ENCODE data around the gene S100Z.
"Not testable (repeated sequence)": the region's sequence is repeated elsewhere in the genome, so short reads cannot be mapped to it uniquely, and the experiment has no call there.

The S100Z gene

DNA sequence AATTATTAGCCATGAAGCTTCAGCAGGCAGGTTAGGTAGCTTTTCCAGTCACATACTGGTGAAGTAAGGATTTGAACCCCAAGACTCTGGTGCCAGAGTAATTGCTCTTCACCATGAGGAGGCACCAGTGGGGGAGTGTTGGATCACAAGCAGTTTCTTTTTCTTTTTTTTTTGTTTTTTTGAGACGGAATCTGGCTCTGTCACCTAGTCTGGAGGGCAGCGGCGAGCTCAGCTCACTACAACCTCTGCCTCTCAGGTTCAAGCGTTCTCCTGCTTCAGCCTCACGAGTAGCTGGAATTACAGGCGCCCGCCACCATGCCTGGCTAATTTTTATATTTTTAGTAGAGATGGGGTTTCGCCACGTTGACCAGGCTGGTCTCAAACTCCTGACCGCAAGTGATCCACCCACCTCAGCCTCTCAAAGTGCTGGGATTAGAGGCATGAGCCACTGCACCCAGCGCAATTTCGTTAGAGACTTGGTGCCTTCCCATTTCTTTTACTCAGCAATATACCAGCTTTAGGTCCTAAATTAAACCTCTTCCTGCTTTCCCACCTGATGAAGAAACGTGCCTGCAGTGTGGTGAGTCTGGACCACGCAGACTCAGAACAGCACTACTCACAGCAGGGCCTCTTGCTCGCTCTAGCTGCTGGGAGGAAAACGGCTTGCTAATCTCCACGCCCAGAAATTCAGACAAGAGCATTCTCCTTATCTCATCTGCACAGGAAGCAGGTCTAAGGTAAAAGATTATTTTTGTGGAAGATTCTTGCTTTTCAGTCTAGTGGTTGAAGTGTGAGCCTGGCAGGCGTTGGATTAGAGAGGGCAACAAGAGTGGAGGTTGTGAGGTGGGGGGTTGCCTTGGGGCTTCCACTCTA lies at the start of gene S100Z:
S100Z (plus strand) TSS at position 596 of the 873 bp plus-strand sequence. CDS start 25,346 bp downstream, outside the sequence.
- no peak for DNase-seq

DNA sequence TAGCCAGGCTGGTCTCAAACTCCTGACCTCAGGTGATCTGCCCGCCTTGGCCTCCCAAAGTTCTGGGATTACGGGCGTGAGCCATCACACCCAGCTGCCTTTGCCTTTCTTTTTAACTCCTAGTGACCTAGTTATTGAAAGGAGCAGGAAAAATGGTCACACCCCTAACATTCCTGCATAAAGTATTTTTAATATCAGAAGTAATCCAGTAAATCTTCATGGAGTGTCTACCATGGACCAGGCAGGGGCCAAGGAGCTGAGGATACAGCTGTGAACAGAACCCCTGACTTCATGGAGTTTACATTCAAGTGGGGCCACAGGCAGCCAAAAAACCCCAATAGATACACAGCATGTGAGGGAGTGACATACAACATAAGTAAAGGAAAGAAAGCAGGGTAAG lies 49.2 kb upstream of the S100Z start:
- no peak for DNase-seq

DNA sequence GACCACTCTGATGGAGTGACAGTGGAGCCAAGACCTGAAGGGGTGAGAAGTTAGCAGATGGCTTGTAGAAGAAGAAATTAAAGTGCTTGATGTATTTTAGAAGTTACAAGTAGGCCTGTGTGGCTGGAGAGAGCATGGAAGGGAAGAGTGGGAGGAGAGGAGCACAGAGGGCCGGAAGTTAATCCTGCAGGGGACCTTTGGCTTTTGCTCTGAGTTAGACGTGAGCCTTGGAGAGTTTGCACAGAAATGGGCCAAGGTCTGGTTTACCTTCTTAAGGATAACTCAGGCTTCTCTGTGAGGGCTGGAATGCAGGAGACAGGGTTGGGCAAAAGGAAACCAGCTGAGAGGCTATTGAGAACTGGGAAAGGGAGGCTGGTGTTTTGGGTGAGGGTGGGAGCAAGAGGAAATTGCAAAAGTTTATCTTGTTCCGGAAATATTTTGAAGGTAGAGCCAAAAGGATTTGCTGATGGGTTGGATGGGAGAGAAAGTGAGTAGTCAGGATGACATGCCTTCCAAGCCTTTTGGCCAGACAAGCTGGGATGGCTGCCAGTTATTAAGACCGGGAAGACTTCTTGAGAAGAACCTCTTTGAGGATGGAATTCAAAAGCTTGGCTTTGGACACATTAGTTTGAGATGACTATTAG lies 48.5 kb upstream of the S100Z start:
- no peak for DNase-seq

DNA sequence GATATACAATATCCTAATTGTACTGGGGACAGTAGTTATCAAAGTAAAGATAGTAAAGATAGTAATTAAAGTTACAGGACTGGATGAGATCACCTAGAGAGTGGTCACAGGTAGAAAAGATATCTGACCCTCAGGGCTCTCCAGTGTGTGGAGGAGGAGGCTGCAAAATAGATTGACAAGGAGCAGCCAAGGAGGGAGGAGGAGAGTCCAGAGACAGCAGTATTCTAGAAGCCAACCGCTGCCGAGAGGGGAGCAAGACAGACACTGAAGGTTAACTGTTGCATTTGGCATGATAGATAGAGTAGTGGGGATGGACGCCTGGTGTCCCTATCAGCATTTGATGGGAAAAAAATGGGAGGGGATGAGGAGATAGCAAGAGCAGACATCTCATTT lies 48.0 kb upstream of the S100Z start:
- DNase-seq, result no peak

DNA sequence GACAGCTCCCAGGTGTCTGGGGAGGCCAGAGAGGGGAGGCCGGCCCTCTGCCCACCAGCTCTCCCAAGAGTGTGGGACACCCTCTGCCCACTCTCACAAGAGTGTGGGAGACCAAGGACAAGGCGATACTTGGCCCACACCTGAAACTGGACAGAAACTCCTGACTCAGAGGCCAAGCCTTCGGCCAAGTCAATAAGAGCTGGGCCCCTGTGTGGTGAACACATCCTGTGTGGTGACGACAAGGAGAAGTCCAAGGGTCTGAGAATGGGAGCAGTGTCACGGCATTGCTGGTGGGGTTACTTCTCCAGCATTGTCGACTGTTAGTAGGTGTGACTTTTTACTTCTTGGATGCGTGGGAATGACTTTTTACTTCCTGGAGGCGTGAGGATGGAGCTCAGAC lies 45.5 kb upstream of the S100Z start:
- no peak for DNase-seq

DNA sequence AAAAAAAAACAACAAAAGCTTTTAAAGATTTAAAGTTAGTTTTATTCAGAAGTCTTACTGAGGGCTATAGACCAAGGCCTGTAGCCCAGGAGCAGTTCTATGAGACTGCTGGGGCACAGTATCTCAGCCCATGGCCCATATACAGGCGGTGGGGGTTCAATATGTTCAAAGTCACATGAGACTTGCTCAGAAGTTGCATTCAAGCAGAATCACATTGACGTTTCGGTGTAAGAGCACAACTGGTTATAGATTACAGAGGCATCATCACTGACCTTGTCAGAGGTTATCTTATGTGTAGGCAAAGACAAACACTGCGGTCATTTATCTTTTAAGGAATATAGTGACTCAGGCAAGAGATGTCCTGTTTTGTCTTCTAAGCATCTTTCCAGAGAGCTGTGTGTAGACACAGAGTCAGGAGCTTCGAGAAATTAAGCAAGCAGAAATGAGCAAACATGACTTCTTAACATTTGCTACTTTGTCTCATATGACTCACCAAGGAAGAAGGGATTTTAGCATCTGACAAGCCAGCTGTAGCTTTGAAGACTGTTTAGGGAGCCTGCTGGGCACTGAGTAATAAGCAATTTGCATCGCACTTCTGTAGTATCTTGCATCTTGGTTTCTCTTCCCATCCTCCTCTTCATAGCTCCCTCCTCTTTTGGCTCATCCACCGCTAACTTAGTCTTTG lies 43.9 kb upstream of the S100Z start:
- DNase-seq, result no peak

DNA sequence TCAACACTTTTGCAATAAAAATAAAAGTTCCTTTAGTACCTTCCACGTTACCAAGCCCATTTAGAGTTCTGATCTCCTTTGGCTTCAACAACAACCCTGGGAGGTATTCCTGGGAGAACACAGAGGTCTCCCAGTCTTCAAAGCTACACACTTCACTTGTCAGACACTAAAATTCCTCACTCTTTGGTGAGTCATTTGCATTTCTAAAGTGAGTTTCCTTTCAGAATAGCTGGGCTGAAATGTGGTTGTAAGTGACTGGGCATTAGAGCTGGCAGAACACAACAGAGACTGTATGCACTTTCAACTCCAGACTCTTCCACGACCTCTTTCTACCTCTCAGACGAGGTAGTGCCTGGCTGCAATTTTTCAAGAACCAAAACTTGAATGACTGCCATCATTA lies 42.5 kb upstream of the S100Z start:
- DNase-seq, result no peak

DNA sequence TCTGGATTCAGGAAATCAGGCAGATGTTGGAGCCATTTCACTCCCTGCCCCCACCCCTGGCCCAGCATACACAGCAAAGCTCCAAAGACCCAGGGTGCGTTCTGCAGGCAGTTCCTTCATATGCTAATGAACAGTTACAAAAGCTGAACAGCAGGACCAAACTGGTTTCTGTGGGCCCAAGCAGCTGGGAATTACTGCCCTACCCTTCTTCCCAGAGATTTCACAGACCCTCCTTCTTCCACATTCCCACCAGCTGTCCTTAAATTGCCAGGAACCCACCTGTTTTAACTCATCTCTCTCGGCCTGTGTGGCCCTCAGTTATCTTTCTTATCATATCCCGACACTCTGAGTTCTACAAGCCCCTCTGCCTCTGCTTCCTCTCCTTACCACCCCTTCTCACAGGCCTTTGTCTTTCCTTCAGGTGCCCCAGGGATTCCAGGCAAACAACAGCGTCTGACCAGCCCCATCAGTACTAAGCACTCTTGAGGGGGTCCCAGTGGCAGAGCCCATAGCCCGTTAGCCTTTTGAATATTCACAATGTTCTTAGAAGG lies 41.6 kb upstream of the S100Z start:
- no peak for DNase-seq

DNA sequence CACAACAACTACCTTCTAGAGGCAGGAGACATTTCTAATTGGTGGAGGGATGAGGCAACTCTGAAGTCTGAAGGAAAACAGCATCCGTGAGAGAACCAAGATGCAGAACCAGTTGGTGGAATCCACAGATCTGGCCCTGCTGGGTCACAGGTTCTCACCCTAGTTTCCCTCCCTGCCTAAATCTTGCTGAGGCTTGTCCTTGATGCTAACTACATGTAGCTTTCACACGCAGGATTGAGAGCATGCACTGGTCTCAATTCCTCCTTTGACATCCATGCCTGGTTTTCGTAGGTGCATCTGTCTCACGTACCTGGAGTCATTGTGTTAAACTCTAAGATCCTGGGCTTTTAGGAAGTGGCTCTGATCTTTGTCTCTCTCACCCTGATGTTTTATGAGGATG lies 40.7 kb upstream of the S100Z start:
- no peak for DNase-seq

DNA sequence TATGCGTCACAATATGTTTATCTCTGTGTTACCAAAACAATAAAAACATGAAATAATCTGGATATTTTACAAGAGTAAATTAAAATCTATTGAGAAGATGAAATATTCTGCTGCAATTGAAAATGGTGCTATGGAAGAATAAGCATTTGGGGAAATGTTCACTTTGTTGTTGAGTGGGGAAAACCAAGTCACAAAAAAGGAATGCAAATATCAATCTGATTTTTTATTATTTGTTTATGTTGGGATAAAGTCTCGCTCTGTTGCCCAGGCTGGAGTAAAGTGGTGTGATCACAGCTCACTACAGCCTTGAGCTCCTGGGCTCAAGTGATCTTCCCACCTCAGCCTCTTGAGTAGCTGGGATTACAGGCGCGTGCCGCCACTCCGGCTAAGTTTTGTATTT lies 39.6 kb upstream of the S100Z start:
- DNase-seq, result no peak

DNA sequence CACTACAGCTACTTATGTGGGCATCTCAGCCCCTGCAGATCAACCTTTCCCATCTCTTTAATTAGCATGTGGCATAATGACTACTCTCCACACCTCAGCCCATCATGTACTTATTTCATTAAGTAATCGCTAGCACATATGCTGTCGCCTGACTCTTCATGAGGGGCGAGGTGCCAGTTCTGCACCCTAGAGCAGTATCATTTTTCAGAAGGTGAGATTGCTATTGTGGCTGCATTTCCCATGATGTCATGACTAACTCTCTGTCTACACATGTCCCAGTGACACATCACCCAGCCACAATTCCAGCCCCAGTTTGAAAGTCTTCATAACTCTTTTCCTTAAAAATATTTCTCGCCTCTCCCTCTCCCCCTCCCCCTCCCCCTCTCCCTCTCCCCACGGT lies 38.6 kb upstream of the S100Z start:
- no peak for DNase-seq

DNA sequence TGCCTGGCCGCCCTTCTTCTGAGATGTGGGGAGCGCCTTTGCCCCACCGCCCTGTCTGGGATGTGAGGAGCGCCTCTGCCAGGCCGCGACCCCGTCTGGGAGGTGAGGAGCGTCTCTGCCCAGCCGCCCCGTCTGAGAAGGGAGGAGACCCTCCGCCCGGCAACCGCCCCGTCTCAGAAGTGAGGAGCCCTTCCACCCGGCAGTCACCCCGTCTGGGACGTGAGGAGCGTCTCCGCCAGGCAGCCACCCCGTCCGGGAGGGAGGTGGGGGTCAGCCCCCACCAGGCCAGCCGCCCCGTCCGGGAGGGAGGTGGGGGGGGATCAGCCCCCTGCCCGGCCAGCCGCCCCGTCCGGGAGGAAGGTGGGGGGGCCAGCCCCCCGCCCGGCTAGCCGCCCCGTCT lies 37.6 kb upstream of the S100Z start:
- DNase-seq, result not testable (repeated sequence)

DNA sequence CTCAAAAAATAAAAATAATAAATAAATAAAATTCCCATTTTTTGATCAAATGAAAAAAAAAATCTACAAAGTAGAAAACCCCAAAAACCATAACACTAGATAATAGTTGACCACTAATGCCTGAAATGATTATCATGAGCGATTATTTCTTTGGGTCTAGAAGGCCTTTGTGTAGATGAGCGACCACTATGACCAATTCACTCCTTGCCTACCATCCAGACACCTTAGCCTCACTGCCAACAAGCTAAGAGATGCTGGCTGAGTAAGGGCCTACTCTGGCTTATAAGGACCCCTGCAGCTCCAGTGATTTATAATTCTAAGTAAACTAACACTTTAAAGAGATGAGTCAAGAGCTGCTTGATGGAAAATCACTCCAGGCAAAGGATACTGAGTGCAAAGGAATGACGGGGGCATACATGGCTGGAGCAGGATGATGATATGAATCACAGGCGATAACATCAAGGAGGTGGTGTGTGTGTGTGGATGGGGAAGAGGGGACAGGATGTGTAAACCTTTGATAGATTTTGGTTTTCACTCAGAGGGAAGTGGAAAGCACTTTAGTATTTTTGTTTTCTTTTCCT lies 35.7 kb upstream of the S100Z start:
- no peak for DNase-seq

DNA sequence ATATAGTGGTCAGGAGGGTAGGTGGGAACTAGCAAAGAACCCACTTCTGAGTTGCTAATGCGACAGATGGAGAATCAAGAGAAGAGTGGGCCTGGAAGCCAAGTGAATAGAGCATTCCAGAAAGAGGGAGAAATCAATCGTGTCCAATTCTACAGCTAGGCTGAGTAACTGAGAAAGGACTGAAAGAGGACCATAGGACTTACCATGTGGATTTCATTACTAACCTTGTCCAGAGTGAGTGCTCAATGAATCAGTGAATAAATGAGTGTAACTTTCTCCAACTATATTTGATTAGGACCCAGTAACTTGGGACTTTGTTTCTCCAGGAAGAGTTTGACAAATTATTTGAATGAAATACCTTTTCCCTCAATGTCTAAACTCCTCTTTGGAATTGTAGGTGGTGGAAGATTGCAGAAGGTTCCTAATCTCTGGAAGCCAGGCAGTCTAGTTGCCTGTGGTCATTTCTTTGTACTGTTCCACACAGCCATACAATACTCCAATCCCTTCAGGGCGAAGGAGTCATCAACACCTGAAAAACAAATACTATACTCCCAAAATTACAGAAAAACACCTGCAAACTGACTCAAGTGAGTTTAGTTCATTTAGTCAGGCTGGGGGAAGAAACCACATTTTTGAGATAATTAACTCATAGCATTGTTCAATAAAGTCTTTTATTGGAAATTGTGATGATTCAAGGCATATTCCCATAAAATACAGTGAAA lies 33.5 kb upstream of the S100Z start:
- no peak for DNase-seq

DNA sequence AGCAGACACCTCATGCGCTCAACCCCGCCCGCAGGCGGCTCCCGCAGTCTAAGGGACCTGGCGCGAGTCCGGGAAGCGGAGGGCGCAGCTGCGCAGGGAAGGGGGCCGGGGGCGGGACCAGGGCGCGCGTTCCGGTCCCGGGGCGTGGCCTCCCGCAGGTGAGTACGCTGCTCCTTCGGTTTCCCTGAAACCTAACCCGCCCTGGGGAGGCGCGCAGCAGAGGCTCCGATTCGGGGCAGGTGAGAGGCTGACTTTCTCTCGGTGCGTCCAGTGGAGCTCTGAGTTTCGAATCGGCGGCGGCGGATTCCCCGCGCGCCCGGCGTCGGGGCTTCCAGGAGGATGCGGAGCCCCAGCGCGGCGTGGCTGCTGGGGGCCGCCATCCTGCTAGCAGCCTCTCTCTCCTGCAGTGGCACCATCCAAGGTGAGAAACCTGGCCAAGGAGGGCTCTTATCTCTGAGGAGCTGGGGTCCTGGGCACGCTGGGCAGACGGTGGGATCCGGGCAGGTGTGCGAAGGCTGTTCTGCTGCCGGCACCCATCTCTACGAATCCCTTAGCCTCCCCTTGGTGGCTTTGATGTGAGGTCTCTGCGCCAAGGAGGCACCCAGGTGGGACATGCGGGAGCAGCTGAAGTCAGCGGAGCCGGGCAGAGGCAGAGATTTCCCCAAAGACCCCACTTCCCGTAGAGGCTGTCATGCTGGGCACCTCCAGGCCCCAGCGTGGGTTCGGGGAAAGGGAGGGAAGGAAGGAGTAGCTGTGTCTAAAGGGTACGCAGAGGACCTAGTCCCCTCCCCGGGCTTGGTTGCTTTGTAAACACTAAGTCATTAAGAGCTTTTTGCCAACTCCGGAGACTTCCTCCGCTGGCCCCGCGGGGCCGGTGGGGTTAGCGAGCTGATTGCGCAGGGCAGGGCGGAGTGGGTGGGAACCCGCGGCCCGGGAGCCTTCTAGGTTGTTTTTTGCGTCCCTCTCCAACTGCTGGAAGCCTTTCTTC lies 30.7 kb upstream of the S100Z start, which contains the start of gene F2RL1:
F2RL1 (plus strand) TSS at position 187 of the 988 bp plus-strand sequence; CDS start at position 340, 153 bp downstream.
- no peak for DNase-seq

DNA sequence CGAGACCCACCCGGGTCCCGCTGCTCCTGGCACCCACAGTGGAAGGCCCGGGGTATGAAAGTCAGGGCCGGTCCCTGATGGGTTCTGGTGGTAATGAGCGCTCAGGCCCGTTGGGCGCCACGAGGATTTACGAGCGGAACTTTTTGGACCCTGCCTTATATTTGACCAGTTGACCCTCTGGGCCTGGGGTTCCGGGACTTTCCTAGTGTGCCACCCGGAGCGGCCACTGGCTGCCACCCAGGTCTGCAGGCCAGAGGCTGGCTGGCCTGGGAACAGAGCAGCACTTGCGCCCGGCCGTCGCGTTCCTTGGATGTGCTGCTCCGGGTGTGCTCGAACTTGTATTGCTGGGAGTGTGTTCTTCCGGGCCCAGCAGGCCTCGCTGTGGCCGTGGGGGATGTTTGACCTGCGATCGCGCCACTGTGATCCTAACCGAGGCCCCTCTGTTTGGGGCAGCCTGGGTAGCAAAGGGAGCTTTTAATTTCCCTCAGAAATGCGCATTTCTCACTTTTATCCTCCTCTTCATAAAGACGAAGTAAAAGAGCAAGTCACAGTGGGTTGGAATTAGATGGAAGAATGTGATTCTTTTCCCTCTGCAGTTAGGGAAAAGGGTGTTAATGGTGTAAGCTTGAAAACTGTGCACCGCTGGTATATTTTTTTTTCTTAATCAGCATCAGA lies 29.8 kb upstream of the S100Z start:
- no peak for DNase-seq

DNA sequence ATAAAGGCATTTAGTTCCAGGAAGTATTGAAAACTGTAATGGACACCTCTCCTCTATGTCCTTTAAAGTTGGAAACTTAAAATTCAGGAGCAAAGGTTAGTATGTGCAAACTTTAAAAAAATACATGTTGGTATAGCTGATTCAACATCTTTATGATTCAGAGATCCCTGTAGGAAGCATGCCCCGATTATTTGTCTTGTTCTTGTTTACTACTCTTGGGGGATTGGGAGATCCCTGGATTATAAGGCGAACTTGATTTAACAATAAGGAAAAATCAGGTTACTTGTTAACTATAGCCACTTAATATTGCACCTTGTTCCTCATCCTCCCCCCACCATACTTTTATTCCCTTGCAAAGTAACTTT lies 29.3 kb upstream of the S100Z start:
- no peak for DNase-seq

DNA sequence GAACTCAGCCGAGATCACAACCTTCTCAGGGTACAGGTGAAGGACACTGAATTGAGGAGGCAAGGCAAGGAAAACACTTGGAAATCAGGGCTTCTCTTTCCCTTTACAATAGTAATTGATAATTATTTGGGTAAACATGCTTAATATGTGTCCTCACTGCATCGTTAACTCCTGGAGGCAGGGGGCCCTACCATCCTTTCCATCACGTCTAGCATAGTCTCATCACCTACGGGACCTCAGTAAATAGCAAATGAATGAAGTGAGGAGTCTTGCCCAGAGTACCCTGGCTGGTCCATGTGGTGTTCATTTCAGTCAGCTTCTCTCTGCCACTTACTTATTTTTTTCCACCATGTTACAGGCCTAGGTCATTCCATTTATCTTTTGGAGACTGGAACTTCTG lies 28.7 kb upstream of the S100Z start:
- DNase-seq, result no peak

DNA sequence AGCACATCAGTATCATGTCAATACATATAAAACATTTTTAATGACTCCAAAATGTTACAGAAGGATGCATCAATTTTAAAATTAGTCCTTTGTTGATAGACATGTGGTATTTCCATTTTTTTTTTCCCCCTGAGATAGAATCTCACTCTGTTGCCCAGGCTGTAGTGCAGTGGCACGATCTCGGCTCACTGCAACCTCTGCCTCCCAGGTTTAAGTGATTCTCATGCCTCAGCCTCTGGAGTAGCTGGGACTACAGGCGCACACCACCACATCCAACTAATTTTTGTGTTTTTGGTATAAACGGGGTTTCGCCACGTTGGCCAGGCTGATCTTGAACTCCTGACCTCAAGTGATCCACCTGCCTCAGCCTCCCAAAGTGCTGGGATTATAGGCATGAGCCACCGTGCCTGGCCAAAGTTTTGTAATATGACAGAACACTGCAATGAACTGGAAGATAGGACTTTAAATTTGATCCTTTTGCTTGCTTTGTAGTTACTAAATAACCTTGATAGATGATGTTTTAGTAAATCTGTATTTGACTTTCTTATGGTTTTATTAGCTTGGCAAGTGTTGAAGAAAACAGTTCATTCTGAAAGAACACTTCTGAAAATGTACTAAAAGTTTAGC lies 27.6 kb upstream of the S100Z start:
- DNase-seq, result not testable (repeated sequence)

DNA sequence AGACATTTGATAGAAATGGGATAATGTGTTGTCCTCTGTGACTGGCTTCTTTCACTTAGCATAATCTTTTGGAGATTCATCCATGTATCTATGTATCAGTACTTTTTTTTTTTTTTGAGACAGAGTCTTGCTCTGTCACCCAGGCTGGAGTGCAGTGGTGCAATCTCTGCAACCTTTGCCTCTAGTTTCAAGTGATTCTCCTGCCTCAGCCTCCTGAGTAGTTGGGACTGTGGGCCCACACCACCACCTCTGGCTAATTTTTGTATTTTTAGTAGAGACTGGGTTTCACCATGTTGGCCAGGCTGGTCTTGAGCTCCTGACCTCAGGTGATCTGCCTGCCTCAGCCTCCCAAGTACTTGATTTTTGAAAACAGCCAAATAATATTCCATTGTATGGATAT lies 23.4 kb upstream of the S100Z start:
- DNase-seq, result not testable (repeated sequence)
